ENCODE data around the gene ARX.

ARX gene

DNA sequence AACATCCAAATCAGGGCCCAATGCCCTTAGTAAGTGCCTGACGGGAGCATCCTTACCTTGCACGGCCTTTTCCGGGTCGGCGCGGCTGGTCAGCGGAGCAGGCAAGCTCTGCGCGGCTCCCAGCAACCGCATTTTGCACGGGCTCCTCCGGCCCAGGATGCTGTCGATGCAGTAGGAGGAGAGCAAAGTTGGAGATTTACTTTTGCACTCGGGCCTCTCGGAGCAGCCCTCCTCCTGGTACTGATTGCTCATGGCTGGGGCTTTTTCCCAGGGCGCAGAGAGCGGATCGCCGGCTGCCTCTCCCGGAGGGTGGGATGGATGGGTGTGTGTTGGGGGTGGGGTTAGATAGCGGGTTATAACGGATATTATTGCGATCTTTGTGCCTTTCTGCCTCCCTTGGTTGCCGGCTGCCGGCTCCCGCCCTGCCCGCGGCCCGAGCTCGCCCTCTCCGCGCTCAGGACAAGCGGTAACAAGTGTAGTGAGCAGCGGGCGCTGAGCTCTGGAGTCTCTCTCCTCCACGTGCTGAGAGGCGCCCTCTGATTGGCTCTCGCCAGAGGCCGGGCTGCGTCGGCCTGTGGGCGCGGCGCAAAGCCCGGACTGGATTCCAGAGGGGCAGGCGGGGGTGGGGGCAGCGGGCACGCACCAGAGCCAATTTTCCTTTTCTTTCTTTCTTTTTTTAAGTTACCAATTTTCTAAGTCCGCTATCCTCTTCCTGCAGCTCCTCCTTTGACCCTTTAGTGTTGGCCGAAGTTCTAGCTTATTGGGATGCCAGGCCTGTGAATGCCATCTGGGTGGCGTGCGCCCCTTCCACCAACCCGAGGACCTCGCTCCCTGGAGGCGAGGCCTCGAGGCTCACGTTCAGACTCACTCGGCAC, at the start of gene ARX:
ARX (minus strand) TSS at position 480 of the 875 bp plus-strand sequence; CDS start at position 252, 228 bp downstream.
- TF ChIP-seq CTCF (conservative IDR thresholded peaks at IDR 0.05; ENCODE audit: low read length) = no peak
- no peak within 1 kb of the TSS for H3K4me3 ChIP-seq (ENCODE audit: low read length)
- DNase-seq (ENCODE audit: low read depth) = peak; percentile 40

- no peak overlapping the region for H3K4me3 ChIP-seq (ENCODE audit: low read length)
- no peak for DNase-seq (ENCODE audit: low read depth)
- no peak for TF ChIP-seq CTCF (conservative IDR thresholded peaks at IDR 0.05; ENCODE audit: low read length)
Measured at GRCh38 chrX:25059273-25059672, 43.5 kb upstream of the ARX start.

DNA sequence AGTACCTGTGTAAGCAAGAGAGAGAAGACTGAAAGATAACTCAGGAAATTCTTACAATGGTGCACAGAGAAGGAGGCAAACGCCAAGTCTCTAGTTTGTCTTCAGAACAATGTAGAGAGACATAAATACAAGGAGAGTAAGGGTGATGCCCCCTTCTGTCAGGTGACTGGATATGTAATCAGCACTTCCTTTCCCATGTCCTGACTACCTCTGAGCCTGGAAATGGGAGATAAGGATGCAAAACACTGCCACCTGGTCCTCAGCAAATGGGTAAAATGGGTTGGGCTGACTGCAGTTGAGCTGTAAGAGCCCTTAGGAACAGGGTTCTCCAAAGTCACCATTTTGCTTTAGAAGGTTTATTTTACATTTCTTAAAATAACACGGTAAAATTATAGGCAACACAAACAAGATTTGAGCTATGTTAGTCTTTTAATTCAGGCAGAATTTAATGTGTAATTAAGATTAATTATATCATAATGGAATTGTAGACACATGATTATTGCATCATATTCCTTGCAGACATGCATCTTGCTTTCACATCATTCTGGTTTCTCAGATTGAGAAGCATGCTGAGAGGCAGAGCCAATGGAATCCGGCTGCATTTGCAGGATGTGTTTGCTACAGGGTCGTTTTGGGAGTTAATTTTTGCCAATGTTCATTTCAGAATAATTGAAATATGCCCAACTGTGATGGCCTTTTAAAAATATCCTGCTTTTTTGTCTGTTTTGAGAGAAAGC, 37.2 kb upstream of the ARX start:
- no peak for TF ChIP-seq CTCF (conservative IDR thresholded peaks at IDR 0.05; ENCODE audit: low read length)
- no peak overlapping the region for H3K4me3 ChIP-seq (ENCODE audit: low read length)
- DNase-seq (ENCODE audit: low read depth) = no peak

GRCh38 chrX:25049971-25050370, 34.2 kb upstream of the ARX start:
- no peak overlapping the region for H3K4me3 ChIP-seq (ENCODE audit: low read length)

GRCh38 chrX:25049357-25049756, 33.6 kb upstream of the ARX start:
- H3K4me3 ChIP-seq (ENCODE audit: low read length) = no peak overlapping the region
- TF ChIP-seq CTCF (conservative IDR thresholded peaks at IDR 0.05; ENCODE audit: low read length) = no peak
- DNase-seq (ENCODE audit: low read depth) = no peak

More at GRCh38 chrX:25049971-25050370, 34.2 kb upstream of the ARX start:
- TF ChIP-seq CTCF (conservative IDR thresholded peaks at IDR 0.05; ENCODE audit: low read length) = no peak
- DNase-seq (ENCODE audit: low read depth) = no peak

GRCh38 chrX:25048178-25048577, 32.4 kb upstream of the ARX start:
- TF ChIP-seq CTCF (conservative IDR thresholded peaks at IDR 0.05; ENCODE audit: low read length) = no peak
- DNase-seq (ENCODE audit: low read depth) = no peak

More at GRCh38 chrX:25048178-25048577, 32.4 kb upstream of the ARX start:
- no peak overlapping the region for H3K4me3 ChIP-seq (ENCODE audit: low read length)
